B cell (primary cell): Measurements from ENCODE around the gene GATA5. TPM values are rescaled to one million over a fixed set of nuclear protein-coding genes. Genes with fewer than 3 reads are reported as not detected.
A peak's percentile ranks its signal among the peaks of the same experiment; 100 is the strongest.

Source experiments
- ATAC-seq: fragments of 200-7000 bp; cut with Tn5 transposase; one replicate; pipeline ENCODE4 v1.10.0; 2021; ENCODE audit warnings: low read depth, mild to moderate bottlenecking, moderate number of reproducible peaks, moderate library complexity
- CTCF ChIA-PET: fragments of 350-600 bp; sonication (Branson Sonifier 250); formaldehyde crosslinking; loops from one replicate; lab custom pipeline; 2021; ENCODE audit warnings: antibody characterized with exemption, inconsistent platforms; lab: Charles Lee
- POLR2A ChIA-PET: fragments of 350-600 bp; sonication (Branson Sonifier 250); formaldehyde crosslinking; loops from one replicate; lab custom pipeline; 2021; ENCODE audit warnings: antibody characterized with exemption; lab: Charles Lee
- DNase-seq: peaks from one replicate; pipeline ENCODE4 v3.0.0; 2013
- H2AFZ ChIP-seq: 2 replicates; pipeline ENCODE4 v1.6.1; 2012; ENCODE audit warnings: mild to moderate bottlenecking, low read depth, low read length; ENCODE audit not compliant: insufficient read depth, poor library complexity, severe bottlenecking
- H3K27ac ChIP-seq, 2 donors: 1 replicate in 1 of 2; 2 replicates in 1 of 2; pipeline ENCODE4 v1.5.1; 2012 to 2013; ENCODE audit warnings: low read length in 2 of 2, mild to moderate bottlenecking in 2 of 2, moderate library complexity in 1 of 2
- H3K27me3 ChIP-seq, 4 experiments: fragments of 200-600 bp in 1 of 4; sonication (generic) in 1 of 4; replicated peaks in 1 of 4; 1 replicate in 2 of 4; 2 replicates in 2 of 4; pipeline versions ENCODE4 v1.6.1 to v1.7.0; 2013 to 2016; ENCODE audit warnings: low read length in 3 of 4, mild to moderate bottlenecking in 2 of 4, mixed read lengths in 1 of 4, moderate library complexity in 1 of 4; ENCODE audit not compliant: insufficient read depth in 4 of 4, control insufficient read depth in 3 of 4; ENCODE audit errors: control extremely low read depth in 1 of 4
- H3K36me3 ChIP-seq, 2 experiments: replicated peaks in 1 of 2; 1 replicate in 1 of 2; 2 replicates in 1 of 2; pipeline versions ENCODE4 v1.6.1 to v1.7.1; 2013; ENCODE audit warnings: low read length in 1 of 2; ENCODE audit not compliant: insufficient read depth in 2 of 2, control insufficient read depth in 1 of 2; ENCODE audit errors: control extremely low read depth in 1 of 2, extremely low read depth in 1 of 2
- H3K4me1 ChIP-seq, 2 donors: fragments of 200-600 bp in 1 of 2; sonication (generic) in 1 of 2; 1 replicate in 1 of 2; 2 replicates in 1 of 2; pipeline versions ENCODE4 v1.5.1 to v1.6.1; 2013 to 2017; ENCODE audit warnings: low read length in 2 of 2; ENCODE audit not compliant: control insufficient read depth in 2 of 2, insufficient read depth in 2 of 2
- H3K4me2 ChIP-seq: replicated peaks from 2 replicates; pipeline ENCODE3; 2012; ENCODE audit warnings: mild to moderate bottlenecking, low read depth, low read length; ENCODE audit not compliant: poor library complexity, severe bottlenecking
- H3K4me3 ChIP-seq, 5 experiments: fragments of 200-600 bp in 1 of 5; sonication (generic) in 1 of 5; 1 replicate in 3 of 5; 2 replicates in 2 of 5; pipeline versions ENCODE4 v1.5.1 to v1.7.0; 2011 to 2016; ENCODE audit warnings: low read length in 4 of 5, mild to moderate bottlenecking in 4 of 5, low read depth in 2 of 5, control low read depth in 1 of 5, moderate library complexity in 1 of 5; ENCODE audit not compliant: insufficient read depth in 1 of 5; ENCODE audit errors: control extremely low read depth in 1 of 5, extremely low read depth in 1 of 5
- H3K79me2 ChIP-seq: fragments of 200-600 bp; sonication (generic); one replicate; pipeline ENCODE4 v1.6.0; 2016; ENCODE audit warnings: low read length; ENCODE audit not compliant: control insufficient read depth, insufficient read depth
- H3K9ac ChIP-seq: fragments of 200-600 bp; sonication (generic); 2 replicates; pipeline ENCODE4 v1.6.1; 2017; ENCODE audit warnings: mild to moderate bottlenecking, low read length, moderate library complexity
- H3K9me3 ChIP-seq, 3 donors: one replicate each; pipeline versions ENCODE4 v1.6.1 to v1.7.1; 2013; ENCODE audit warnings: low read length in 2 of 3; ENCODE audit not compliant: control insufficient read depth in 2 of 3, insufficient read depth in 1 of 3; ENCODE audit errors: control extremely low read depth in 1 of 3
- H4K20me1 ChIP-seq: 2 replicates; pipeline ENCODE4 v1.6.0; 2012; ENCODE audit warnings: mild to moderate bottlenecking, low read length; ENCODE audit not compliant: insufficient read depth, control insufficient read depth, poor library complexity, severe bottlenecking
- H3K27ac Mint-ChIP-seq: one replicate; pipeline ENCODE4 v1.8.0; 2021; ENCODE audit warnings: mixed read lengths
- H3K27me3 Mint-ChIP-seq: one replicate; pipeline ENCODE4 v1.8.0; 2021; ENCODE audit warnings: mixed read lengths
- H3K4me1 Mint-ChIP-seq: one replicate; pipeline ENCODE4 v1.8.0; 2021; ENCODE audit warnings: mixed read lengths
- H3K4me3 Mint-ChIP-seq: one replicate; pipeline ENCODE4 v1.8.0; 2021; ENCODE audit warnings: mixed read lengths
- H3K9me3 Mint-ChIP-seq: one replicate; pipeline ENCODE4 v1.8.0; 2022; ENCODE audit warnings: mixed read lengths; ENCODE audit not compliant: insufficient read depth
- EZH2 ChIP-seq: IDR thresholded peaks from 2 replicates; pipeline ENCODE4 v1.6.1; 2012; ENCODE audit warnings: borderline replicate concordance, low read depth, mild to moderate bottlenecking, moderate library complexity, low read length; ENCODE audit not compliant: insufficient read depth, poor library complexity, severe bottlenecking
- WGBS: methylation state at CpG from one replicate; pipeline ENCODE4 v1.1.5; 2013; ENCODE audit warnings: missing lambda C conversion rate; ENCODE audit not compliant: insufficient coverage; 5-methylcytosine and 5-hydroxymethylcytosine counted together
- intact Hi-C: fragments of 100-400 bp; cut with micrococcal nuclease; formaldehyde crosslinking; loops from one replicate; pipeline ENCODE4 v1.10.0; 2022
- polyA plus RNA-seq: library from polyadenylated mRNA; depleted of rRNA; stranded (reverse); fragments of >200 nt; gene quantifications from 2 replicates; pipeline ENCODE4 v1.2.3, GENCODE V29; 2012
- total RNA-seq, 2 donors: library from RNA; stranded (reverse); fragments of 120-200 nt in 1 of 2; gene quantifications; 1 replicate in 1 of 2; 2 replicates in 1 of 2; pipeline versions ENCODE4 v1.2.3 to v1.2.4, GENCODE V29; 2013 to 2022
- TF ChIP-seq, protein P1 (sequence below): fragments of 200-600 bp; IDR thresholded peaks from one replicate; pipeline ENCODE4 v1.8.0; 2022; ENCODE audit warnings: antibody characterized with exemption, mild to moderate bottlenecking

GATA5 gene
- total and polyA plus RNA-seq, 2 donors (not counting 1 experiment from before 2014, with no cell fraction given): not detected

DNA sequence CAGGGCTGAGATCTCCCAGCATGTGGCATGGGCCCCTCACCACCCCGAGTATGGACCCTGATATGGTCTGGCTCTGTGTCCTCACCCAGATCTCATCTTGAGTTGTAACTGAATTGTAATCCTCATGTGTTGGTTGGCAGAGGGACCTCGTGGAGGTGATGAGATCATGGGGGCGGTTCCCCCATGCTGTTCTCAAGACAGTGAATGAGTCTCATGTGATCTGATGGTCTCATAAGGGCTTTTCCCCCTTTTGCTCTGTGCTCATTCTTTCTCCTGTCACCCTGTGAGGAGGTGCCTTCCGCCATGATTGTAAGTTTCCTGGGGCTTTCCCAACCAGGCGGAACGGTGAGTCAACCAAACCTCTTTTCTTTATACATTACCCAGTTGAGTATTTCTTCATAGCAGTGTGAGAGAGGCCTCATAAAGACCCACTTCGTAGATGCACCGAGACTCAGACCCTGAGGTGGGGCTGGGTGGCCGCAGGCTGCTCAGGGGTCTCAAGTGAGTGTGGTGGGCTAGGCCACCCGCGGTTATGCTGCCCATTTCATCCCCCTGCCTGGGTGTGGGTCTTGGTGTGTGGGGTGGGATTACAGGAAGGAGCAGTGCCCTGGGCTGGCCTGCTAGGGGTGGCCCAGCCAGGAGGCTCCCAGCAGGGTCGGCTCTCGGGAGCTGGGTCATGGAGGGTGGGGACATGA is 26.2 kb upstream of the GATA5 start:
- intact Hi-C loops: loop anchor here (5.0 kb wide), 2 partner anchors 100 to 200 kb away; partner anchors contain the start of gene ADRM1
- Histone ChIP-seq H4K20me1 (no peaks in the 10 kb centered on the region), H3K79me2 (no peaks in the 10 kb centered on the region), H3K9ac (no peak overlapping the region), H3K4me3 (no peak overlapping the region), H3K4me1 (peaks cover 13 to 28% of the 10 kb centered on the region in 2 donors), H3K9me3 (peaks cover 0 to 4% (median 0%) of the 10 kb centered on the region in 3 donors), H2AFZ (peak overlapping the region; percentile 38), H3K36me3 (no peaks in the 10 kb centered on the region), H3K27me3 (no peaks in the 10 kb centered on the region), H3K4me2 (peak overlapping the region; percentile 28), H3K27ac (peak overlapping the region; percentile 33 to 60)
- Mint-ChIP-seq H3K27ac (peak overlapping the region; percentile 85), H3K4me3 (peak overlapping the region; percentile 61), H3K27me3 (no peaks in the 10 kb centered on the region), H3K9me3 (peaks cover 4% of the 10 kb centered on the region), H3K4me1 (peaks cover 31% of the 10 kb centered on the region)
- CTCF ChIA-PET: interaction anchor here (0.9 to 3.2 kb wide), 6 partner anchors 115 to 306 kb away, joined by 3 to 29 read pairs (median 6); no protein-coding TSS in a partner anchor
- ATAC-seq: peak; percentile 83
- DNase-seq: peak; percentile 82
- TF ChIP-seq EZH2: no peak
- TF ChIP-seq, protein P1, sequence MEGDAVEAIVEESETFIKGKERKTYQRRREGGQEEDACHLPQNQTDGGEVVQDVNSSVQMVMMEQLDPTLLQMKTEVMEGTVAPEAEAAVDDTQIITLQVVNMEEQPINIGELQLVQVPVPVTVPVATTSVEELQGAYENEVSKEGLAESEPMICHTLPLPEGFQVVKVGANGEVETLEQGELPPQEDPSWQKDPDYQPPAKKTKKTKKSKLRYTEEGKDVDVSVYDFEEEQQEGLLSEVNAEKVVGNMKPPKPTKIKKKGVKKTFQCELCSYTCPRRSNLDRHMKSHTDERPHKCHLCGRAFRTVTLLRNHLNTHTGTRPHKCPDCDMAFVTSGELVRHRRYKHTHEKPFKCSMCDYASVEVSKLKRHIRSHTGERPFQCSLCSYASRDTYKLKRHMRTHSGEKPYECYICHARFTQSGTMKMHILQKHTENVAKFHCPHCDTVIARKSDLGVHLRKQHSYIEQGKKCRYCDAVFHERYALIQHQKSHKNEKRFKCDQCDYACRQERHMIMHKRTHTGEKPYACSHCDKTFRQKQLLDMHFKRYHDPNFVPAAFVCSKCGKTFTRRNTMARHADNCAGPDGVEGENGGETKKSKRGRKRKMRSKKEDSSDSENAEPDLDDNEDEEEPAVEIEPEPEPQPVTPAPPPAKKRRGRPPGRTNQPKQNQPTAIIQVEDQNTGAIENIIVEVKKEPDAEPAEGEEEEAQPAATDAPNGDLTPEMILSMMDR: no peak
- WGBS: 63% methylated on average over 9 of the region's 13 CpGs
- POLR2A ChIA-PET: no interaction called here
